ENCODE results near the gene MSX1.

DNA sequence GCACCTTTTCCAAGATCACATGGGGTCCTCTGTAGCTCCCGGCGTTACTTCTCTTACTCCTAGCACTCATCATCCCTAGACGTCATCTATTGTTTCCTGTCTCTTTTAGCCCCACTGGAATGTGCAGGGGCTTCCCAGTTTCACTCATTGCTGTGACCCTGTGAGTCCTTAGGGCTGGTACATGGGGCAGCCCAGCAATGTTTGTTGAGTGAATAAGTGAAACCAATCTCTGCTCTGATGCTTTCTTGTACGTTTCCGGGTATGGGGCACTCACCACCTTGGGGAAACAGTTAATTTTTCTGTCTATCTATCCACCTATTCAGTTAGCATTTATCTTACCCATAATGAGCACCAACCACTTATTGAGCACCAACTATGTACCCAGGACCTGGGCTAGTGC lies 16.1 kb downstream of the MSX1 start:
- TF ChIP-seq, protein P1, sequence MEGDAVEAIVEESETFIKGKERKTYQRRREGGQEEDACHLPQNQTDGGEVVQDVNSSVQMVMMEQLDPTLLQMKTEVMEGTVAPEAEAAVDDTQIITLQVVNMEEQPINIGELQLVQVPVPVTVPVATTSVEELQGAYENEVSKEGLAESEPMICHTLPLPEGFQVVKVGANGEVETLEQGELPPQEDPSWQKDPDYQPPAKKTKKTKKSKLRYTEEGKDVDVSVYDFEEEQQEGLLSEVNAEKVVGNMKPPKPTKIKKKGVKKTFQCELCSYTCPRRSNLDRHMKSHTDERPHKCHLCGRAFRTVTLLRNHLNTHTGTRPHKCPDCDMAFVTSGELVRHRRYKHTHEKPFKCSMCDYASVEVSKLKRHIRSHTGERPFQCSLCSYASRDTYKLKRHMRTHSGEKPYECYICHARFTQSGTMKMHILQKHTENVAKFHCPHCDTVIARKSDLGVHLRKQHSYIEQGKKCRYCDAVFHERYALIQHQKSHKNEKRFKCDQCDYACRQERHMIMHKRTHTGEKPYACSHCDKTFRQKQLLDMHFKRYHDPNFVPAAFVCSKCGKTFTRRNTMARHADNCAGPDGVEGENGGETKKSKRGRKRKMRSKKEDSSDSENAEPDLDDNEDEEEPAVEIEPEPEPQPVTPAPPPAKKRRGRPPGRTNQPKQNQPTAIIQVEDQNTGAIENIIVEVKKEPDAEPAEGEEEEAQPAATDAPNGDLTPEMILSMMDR (IDR thresholded peaks at IDR 0.05) = no peak
- TF ChIP-seq EP300 (IDR thresholded peaks at IDR 0.05) = no peak

Measured in upper lobe of left lung (tissue), 4 donors.